ENCODE data around the gene SATB2.
A peak's percentile ranks its signal among the peaks of the same experiment; 100 is the strongest.

The SATB2 gene

DNA sequence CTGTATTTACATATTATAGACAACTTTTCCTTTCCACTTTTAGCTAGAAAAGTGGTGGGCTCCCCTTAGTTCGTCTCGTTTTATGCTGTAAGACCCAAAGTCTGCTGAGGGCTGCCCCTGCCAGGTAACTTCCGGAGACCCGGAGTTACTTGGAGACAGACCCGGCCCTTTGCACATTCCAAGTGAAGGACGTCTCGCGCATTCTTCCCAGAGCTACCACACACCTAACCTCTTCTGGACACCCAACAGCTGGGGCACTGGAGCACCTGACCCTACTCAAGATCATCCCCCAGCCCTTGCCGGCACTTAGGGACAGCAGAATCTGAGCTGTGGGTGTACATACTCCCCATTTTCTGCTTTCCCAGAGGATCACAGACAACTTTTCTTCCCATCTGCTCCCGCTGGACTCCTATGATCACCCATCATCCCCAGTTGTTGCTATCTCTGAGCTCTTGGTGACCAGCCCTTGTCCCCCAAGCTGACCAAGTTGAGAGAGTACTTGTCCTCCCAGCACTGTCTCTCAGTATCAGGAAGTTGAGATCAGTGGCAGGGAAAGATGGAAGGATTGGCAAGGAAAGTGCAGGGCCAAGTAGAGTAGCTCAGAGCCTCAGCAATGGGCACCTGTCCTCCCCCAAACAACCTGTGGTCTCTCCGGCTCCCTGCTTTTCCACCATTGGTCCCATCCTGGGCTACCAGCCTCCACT, 8.4 kb upstream of the SATB2 start:
- no peak for DNase-seq

DNA sequence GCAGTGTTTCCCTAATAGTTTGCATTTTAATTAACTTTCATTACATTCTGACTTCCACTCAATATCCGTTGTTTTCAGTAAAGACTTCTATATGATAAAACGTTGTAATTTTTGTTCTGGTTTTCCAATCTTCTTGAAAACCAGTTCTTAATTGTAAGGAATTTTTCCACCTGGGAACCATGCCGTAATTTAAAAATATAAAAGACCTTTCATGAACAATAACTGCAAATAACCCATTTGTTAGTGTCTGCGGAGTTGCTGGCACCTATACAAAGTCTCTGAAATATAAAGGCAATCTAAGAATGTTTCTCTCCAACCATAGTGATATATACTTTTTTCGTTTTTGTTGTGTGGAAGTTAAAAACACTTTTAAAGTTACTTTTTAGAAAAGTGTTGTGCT, 7.7 kb upstream of the SATB2 start:
- no peak for DNase-seq

DNA sequence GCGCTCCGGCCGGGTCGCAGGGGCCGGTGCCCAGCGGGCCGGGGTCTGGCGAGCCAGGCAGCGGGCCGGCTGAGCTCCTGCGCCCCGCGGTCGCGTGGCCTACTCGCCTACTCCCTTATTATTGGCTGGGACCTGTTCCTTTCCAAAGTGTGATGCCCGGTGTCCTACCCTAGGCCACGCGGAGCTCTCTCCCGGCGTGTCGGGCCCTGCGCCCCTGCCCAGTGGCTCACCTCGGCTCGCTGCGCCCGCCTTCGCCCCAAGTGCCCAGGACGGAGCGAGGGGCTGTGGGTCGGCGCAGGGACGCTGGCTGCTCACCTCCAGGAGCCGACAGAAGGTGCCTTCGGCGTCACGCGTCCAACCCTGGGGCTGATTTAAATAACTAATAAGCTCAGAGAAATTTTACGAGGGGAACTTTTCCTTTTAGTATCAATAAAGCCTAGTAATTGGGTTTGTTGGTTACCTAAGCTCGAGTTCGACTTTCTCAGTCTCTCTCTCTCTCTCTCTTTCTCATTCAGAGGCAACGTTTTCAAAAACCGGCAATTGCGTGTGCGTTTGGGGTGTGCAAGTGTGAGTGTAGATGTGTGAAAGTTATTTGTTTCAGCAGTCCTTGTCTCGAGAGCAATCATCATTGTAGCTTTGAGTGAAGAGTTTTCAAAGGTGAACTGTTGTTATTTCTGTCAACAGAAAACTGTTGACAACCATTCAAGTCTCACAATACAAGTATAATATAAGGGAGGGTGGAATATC, 7.0 kb upstream of the SATB2 start:
- DNase-seq, result no peak

DNA sequence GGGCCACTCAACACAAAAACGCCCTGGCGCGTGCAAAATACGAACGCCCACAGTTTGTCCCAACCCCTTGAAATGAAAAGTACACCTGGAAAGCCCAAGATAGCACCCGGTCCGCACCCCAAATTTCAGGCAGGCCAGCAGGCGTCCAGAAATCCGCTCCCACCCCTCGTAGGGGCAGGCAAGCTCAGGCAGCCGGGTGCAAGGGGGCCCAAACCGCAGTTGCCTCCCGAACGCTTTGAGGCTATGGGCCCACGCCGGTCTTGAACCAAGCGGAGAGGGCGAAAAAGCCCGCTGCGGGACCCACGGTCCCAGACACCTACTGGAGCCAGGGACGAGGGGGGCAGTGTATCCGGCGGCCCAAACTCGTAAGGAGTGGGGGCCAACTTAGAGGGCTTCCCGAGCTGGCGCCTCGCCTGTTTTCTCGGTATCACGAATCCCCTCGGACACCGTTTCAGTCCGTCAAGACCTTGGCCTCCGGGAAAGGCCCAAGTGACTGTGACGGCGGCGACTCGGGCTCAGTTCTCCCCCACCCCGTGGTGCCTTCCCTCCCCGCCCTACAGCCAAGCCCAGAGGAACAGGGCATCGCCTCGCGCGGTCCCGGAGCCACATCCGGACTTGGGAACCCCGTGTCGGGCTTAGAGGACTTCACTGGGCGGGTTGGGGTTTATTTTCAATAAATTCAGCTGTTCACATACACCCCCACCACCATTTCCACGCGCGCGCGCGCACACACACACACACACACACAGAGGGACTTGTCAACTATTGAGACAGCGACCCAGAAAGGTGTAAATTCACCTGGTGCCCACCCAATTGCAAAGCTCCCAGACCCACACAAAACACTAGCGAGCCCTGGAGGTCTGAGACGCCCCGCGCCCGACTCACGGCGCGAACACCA, 6.2 kb upstream of the SATB2 start:
- DNase-seq, result no peak

DNA sequence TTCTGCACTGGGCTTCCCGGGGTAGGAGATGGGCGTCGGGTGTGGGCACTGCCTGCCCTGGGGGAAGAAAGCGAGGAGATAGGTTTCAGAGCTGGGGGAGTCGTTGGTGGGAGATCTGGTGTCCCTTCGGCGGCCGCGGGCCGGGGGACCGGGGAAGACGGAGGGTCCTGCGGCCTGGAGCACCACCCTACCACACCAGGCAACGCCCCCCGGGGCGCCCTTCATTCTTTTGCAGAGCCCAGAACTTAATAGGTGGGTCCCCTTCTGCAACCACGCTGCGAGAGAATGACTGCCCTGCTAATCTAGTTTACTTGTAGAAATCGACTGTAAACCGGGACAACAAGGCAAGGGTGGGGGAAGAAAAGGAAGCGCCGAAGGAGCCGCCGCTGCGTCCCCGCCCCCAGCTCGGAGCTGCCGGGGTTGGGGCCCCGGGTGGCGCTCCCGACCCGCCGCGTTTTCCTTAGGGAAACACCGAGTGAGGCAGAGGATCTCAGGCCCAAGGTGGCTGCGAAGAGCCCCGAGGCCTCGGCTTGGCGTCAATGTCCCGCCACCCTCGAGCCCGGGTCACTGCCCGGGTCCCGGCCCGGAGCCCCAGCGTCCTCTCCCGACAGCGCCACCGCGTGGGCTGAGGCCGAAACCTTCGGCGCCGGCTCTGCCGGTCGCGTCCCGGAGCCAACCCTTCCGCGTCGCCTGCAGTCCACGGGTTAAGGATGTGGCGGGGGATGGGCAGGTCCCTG, 5.4 kb upstream of the SATB2 start:
- no peak for DNase-seq

DNA sequence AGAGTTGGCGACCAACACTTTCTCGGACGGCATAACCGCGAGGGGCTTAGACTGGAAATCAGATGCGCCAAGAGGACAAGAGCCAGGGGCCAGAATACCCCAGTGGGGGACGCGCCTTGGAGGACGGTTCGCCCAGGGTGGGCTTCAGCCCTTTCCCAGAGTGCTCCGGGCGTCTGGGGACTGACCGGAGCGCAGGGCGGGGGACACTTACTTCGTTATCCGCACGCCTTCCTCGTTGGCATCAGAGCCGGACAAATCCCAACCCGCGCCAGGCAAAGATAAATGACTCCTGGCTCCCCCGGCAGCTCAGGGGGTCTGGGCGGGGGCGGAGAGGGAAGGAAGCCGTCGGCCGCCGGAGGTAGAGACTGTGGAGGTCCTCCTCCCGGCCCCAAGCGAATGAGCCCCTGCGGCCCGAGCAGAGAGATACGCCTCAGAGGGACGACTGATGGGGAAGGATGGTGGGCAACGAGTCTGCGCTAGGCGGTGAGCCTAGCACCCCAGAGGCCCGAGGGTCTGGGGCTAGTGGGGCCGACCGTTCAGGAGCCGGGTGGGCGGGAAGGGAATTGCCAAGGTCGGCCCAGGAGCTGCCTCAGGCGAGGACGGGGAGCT, 4.7 kb upstream of the SATB2 start:
- no peak for DNase-seq

DNA sequence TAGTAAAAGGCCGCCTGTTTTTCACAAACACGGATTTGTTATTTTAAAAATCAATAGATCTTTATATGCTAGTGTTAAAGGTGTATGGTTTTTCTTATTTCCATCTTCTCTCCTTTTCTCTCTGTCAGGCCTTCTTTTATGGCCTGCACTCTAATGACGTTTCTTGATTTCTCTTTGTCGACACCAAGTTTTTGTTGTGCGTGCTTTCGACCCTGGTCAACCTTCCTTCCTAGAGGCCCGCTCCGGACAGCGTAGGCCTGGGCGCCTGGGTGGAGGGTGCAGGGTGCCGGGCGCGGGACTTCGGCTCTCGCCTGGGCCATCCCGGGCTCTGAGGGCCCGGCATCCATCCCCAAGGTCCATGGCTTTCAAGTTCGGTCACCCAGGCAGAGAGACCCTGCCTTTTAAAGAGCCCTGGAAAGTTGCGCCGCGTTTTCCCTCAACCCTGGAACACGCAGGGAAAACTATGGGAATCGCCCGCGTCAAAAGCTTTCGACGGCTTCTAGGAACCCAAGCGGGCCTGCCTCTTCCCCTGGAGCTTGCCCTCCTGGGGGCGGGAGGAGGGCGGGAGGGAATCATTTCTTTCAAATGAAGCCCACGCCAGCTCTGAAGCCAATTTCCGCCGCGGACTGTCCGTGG, 4.1 kb upstream of the SATB2 start:
- DNase-seq, result no peak

DNA sequence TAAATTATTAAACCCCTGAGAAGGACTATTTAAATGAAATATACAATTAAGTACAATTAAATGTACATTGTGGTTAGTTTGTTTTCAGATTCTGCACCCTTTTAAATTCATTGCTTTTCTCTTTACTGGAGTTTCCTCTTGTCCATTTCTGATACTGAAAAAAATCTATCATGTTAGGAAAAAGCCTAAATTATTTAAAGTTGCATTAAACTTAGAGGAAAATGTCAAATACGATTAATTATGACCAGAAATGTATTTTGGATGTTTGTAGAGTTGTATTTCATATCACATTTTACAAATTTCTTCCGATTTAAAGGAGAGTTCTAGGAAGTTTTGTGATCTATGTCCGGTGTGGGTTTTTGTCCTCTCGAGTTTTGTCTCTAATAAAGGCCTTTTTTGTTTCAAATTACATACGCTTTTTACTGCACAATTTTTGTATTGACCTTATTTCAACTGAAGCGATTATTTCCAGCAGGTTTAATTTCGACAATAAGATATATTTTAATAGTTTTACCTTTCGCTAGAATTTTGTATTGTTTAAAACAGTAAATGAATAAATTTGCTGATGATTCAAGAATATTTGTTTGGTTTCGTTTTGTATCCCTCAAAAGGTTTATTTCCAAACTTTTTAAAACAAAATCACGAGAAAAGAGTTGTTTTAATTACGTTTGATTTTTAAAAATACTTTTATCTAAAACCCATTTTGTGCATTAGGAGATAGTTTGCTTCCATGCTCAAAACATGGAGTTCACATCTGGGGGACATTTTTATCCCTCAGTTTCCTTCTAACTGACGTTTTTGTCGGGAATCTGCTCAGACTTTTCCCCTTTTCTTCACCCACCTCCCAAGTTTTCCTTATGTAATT, 3.3 kb upstream of the SATB2 start:
- DNase-seq, result no peak

DNA sequence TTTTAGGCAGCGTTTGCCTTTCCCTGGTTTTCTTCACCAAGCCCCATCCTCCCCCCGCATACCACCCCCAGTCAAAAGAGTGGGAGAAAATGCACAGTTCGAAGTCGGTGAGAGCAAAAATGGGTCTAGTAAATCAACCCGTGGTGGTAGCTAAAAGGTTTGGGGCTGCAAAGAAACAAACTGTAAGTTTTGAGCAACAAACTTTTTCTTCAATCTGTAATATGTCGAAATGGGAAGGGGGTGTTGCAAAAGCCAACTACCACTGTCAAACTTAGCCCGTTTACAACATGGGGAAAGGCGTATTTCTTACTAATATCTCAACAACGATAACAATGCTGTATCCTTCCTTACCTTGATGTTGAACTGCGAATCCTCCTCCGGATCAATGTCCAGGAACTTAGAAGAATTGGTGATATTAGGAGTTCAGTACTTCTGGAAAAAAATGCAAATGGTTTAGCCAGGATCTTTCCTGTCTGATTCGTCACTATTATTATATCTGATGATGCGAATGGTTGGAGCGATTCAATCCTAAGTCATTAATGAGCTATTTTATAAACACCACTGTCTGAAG, 2.4 kb upstream of the SATB2 start:
- DNase-seq, result no peak

DNA sequence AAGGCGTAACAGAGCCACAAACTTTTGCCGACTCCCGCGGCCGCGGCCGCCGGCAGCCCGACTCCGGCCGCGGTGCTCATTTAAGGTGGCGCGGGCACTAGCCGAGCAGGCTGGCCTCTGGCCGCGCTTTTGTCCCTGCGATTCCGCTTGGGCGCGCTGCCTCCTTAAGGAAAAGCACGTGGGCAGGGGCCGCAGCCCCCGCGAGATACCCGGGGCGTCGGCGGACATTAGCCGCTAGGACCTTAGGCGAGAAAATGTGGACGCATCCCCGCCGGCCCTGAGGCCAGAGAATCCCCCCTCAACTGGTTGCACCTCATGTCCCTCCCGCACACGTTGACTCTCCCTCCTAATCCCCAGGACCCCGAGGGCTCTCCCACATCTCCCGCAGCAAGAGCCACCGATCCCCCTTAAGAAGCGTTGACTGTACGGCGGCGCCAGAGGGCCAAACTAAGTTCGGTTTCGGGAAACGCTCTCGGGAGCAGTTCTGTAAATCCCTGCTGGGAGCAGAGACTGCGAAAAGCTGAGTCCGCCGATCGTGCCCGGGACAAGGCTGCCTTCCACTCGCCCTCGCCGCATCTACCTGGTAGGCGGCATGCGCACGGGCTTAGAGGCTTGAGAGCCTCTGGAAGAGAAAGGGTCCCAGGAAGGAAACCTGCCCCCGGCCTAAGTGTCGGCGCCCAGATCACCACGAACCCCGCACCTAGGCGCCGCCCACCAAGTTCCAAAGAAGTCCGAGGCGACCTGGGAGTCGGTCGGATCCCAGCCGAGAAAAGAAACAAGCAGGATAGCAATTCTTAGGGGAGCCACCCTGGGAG, 1.8 kb upstream of the SATB2 start:
- DNase-seq, result peak; percentile 28

DNA sequence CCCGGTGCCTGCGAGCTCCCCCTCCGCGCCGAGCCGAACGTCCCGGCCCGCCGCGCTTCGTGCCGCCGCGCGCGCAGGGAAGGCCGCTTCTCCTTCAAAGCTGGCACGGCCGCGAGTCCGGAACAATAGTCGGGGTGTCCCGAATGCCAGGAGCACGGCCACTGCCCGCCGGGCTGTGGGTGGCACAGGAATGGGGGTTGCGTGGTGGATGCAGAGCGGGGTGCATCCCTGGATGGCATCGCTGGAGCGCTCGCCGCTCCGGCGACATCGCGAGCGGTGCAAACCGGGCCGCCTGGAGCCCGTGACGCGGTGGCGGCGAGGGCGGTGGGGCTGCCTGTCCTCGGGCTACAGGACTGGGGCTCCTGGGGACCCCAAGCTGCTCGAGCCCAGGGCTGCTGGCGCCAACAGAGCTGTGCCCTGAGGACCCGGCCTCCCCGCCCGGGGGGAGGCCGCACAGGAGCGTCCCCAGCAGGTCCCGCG, 1.1 kb upstream of the SATB2 start:
- DNase-seq, result no peak

DNA sequence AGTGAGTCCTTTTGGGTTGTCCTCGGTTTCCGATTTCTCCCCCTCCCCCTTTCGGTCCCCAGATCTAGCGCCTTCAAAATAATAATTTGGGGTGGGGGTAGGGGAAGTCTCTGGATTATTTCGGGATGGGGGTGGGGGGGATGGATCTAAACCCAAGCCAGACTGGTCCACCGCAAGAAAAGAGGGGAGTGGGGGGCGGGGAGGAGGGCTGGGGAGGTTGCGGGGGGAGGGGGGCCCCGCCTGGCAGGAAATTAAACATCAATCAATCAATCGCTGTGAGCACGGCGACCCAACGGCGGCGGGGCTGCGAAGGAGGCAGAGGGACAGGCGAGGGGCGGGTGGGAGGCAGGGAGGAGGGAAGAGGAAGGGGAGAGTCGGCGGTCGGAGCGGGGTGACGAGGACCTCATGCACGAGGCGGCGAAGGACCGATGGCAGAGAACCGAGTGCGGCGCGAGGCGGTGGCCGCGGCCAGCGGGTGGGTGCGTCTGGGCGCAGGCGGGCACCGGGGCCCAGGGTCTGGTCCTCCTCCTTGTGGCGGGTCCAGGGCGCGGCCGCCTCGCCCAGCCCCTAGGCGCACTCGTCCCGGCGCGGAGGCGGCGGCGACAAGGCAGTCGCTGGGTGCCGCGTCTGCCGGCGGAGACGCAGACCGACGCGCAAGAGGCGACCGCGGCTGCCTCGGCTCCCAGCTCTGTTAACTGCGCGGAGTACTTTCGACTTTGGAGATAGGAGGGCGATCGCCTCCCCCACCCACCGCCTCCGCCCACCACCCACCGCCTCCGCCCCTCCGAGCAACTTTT, 468 bp upstream of the SATB2 start:
- DNase-seq, result peak; percentile 35

DNA sequence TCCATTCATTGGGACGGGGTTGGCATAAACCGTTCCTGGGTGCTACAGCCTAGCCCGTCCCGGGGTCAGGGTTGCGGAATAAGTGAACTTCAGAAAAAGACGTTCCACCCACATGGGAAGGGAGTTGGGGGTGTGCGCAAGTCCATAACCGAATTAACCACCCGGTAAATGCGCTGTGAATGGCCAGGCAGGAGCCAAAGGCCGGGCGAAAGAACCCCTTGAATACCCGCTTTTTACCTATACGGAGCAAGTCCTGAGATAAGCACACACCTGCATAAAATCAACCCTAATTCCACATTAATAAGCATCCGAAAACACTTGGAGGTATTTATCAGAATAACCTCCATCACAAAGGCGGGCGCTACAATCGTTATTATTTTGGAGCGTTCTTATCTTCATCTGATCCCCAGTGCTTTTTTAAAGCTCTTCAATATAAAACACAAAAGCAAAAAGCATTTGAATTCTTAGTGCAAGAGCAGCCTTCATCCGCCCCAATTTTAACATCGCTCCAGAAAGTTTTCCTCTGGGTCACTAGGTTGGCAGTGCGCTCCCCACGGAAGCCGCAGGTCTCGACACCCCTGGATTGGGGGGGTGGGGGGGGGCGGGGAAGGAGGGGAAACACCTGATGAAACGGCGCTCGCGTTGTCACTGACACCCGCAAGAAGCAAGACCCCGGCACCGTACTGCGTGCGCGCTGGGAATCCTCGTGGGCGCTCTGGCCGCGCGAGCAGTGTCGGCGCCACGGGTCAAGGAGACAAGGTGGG, 1.2 kb downstream of the SATB2 start:
- DNase-seq, result no peak

DNA sequence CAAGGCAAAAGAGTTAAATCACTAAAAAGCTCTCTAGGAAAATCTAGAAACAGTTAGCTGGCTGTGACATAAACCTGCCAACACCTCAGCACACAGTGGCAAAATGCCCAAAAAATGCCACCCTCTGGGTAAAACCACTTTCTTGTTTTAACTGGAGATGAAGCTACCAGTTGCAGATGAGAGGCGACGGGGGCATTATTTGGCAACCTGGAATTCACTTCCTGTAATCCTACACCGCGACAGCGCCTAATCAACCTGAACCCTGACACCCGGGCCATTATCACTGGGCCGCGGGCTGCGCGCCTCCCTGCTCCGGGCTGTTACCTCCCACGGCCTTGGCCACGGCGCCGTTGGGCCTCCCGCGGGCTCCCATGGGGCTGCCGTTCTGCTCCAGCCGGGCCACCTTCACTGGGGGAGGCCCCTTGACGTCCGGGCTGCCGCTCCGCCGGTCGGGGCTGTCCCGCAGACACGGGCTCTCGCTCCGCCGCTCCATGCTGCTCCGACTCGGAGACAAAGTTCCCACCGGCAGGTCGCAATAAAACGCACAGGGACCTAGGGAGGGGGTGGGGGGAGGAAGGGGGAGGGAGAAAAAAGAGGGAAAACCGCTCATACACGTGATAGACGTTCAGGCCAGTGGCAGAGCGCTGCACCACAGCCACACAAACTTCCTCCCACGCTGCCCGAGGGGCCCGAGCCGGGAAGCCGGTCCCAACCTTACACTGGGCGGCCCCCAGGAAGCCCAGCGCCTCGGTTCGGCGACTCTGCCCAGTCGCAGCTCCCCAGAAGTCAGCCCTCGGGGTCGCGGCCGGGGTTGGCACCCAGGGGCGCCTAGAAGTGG, 2.0 kb downstream of the SATB2 start:
- peak; percentile 33 for DNase-seq

DNA sequence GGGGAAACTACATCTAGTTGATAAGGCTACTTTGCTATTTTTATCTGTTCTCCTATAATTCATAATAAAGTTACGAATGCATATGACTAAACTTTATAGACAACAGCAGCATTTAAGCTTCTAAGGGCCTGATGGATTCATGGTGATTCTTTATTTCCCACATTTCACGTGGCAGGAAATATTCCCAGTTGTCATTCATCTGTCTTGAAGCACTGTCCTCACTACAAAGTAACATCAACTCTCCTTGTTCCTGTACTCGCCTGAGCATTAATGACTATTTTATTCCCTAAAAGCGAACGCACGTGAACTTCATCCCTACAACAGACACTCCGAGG, 2.6 kb downstream of the SATB2 start:
- DNase-seq, result no peak

DNA sequence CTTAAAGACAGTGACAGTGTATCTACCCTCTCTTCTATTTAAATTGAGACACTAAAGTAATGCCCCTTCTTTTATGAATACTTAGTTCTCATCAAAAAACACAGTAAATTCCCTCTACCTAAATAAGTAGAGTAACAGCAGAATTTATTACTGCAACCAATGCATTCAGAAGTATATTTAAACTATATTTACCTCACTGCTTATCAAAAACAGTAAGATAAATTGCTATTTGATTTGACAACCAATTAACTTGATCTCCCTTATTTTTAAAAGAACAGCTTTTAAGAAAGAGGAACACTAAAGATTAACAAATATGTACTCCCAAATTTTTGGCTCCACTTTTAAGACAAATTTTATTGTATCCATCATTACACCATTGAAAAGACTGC, 4.8 kb downstream of the SATB2 start:
- no peak for DNase-seq
